ENCODE results near the gene UGT1A4.

The UGT1A4 gene

DNA sequence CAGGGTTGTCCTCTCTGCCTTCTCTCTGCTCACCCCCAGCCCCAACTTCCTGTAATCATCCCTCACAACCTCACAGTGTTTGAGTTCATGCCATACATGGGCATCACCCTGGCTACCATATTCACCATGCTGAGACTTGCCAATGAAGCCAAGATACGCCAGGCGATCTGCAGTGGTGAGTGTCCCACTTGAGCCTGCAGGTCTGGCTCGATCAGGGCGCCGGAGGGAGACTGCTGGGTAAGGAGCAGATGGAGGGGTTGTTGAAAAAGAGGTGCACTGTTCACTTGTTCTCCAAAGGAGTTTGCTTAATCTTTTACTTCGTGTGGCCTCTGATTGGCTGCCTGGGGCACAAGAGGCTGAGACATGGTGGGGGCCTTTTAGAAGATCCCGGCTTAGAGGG lies 74.2 kb downstream of the UGT1A4 start:
- DNase-seq = no peak

DNA sequence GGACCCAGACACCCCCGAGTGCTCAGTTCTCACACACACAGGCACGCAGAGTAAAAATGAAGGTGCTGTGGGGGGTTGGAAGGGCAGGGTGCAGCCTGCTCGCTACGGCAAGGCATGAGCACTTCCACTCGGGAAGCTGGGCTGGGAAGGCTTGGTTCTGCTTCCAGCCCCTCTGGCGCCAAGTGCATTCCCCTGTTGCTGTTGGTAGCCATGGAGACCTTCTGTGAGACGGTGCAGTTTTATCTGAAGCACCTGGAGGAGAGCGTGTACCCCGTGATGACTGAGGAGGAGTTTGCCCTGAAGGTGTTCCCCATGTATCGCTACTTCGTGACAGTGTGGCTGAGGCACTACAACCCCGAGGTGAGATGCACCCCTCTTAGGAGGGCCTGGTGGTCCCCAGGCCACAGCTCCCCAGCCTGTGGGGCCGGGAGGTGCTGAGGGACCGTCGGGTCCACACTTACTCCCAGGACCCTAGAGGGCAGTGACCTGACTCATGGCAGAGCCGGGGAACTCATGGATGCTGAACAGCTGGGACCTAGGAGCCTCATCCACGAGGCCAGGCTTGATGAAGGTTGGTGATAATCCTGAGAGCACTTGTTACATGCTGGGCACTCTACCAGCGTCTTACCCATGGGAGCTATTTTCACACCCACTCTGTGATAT lies 75.1 kb downstream of the UGT1A4 start:
- DNase-seq = no peak

DNA sequence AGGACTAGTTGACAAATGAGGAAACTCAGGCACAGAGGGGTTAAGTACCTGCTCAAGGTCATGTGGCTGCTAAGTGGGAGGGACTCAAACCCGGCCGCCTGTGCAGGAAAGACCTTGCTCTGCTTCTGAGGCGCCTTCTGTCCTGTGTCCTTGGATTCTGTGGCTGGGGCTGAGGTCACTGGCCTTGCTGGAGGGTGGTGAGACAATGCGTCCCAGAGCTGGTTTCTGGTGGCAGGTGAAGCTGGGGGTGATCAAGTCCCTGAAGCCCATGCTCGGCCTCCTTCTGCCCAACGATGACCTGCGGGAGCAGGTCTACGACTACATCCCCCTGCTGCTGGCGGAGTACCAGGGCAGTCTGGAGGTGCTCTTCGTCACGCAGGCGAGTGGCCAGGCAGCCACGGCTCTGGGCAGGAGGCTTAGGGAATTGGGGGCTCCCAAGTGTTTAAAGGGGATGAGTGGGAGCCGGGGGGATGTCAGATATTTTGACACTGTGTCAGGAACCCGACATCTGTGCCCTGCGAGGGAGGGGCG lies 75.7 kb downstream of the UGT1A4 start:
- DNase-seq = no peak

- DNase-seq = no peak
Observed at GRCh38 chr2:233795735-233796171, 77.2 kb downstream of the UGT1A4 start.

- no peak for DNase-seq
Observed at GRCh38 chr2:233796254-233796653, 77.7 kb downstream of the UGT1A4 start.

DNA sequence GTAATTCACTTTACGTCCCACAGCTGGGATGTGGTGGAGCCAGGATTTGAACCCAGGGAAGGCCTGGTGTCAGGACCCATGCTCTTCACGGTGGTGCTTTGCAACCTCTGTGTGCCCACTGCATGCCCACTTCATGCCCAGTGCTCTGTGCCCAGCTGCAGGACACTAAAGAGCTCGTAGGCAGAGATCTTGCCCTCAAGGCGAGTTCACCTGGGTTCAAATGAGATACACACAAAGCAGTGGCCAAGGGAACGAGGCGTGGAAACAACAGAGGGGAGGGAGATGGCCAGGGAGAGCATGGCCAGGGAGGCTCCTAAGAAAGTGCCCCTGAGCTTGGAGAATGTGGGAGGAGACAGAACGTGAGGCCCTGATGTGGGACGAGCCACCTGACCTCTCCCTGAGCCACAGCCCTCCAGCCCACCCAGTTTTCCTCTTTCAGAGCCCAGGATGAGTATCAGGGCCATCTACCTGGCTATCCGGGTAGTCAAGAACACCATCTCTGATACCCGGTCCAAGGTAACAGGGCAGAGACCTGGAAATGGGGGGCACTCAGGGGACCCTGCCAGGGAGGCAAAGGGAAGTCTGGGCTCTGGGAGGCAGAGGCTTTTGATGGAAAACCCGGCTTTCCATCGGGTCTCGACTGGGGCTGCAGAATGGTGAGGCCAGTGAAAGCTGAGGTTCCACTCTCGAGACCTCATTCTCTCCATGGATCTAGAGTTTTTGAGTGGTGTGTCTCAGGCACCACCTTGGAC lies 80.0 kb downstream of the UGT1A4 start:
- DNase-seq = no peak

DNA sequence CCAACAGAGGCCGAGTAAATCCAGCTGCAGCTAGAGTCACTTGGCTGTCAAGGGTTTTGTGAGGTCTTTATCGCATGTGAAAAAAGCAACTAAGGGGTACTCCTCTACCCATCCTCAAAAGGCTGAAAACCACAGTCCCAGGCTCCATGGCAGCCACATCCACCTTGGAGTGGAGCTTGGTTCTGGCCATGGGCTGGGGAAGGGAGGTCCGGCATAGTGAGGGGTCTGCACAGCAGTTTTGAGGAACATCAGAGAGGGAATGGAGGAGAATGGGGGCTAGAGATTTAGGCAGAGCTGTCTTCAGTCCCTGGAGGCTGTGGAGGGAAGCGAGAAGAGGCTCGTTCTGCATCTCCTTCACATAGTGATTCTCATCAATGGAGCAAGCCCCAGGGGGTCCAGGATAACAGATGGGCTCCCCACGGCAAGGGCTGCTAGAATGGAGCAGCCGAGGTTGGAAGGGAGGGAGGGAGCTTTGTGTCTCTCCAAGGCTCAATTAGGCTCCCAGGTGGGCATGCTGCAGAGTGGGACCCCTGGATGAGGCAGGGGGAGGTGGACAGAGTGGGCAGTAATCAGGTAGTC lies 80.6 kb downstream of the UGT1A4 start:
- DNase-seq = no peak

DNA sequence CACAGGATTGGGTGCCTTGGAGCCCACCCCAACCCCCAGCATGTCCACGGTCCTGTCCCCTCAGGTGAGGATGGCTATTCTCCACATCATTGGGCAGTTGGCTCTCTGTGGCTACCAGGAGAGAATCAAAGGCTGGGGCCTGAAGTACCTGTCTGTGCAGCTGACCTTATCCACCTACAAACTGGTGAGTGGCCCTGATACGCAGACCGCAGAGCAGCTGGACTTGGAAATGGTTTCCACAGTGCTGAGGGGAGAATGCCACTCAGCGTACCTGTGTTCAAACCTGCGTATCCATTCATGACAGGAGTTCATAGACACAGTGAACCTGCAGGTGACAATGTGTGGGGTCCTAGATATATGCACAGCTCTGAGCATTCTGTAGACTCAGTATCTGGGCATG lies 81.2 kb downstream of the UGT1A4 start:
- DNase-seq = no peak

GRCh38 chr2:233800208-233800607 lies 81.7 kb downstream of the UGT1A4 start:
- DNase-seq = no peak

DNA sequence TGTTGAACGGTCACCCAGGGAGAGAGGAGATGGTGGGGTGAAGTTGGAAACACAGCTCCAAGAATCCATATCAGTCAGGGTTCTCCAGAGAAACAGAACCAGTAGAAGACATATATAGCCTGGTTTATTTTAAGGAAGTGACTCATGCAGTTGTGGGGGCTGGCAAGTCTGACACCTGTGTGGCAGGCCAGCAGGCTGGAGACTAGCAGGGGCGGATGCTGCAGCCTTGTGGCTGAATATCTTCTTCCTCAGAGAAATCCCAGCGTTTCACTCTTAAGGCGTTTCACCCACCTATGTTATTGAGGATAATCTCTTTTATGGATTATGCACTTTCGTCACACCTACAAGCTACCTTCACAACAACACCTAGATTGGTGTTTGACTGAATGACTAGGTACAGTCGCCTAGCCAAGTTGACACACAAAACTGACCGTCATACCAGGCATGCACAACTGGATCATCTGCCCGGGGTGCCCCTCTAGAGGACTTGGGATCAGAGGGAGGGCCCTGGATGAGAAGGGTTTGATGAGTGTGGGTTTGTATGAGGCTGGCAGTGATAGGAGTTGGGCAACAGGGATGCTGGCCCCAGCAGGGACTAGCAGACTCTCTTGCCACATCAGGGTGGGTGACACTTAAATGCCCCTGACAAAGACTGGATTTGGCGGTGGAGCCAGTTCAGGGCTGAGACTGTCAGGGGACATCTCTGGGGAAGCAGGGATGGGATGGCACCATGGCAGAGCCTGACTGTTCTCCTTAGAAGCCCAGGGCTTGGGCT lies 83.0 kb downstream of the UGT1A4 start:
- DNase-seq = no peak

DNA sequence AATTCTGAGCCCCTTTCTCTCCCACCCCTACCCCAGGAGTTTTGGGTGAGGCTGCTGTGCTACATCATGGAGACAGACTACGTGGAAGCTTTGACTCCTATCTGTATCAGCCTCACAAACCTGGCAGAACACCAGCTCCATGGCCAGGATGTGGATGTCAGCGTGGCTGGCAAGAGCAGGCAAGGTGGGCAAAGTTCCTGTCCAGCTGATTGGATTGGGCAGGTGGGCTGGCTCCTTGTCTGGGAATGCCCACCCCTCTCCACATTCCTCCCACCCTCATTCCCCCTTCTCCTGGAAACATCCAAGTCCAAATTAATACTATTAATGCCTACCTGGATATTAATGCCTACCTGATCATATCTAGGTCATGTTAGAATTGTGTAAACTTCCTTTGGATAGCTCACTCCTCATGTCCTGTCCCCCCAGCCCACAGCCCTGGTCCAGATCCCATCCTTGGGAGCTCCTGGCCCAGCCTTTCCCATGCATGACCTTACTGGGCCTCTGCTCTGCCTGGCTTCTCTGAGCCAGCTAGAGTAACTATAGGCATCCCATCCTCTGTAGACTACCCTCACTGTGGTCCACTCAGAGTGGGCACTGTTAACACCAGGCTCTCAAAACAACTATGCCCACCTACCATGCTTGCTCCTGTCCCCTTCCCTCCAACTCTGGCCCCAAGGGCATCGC lies 83.7 kb downstream of the UGT1A4 start:
- DNase-seq = no peak

DNA sequence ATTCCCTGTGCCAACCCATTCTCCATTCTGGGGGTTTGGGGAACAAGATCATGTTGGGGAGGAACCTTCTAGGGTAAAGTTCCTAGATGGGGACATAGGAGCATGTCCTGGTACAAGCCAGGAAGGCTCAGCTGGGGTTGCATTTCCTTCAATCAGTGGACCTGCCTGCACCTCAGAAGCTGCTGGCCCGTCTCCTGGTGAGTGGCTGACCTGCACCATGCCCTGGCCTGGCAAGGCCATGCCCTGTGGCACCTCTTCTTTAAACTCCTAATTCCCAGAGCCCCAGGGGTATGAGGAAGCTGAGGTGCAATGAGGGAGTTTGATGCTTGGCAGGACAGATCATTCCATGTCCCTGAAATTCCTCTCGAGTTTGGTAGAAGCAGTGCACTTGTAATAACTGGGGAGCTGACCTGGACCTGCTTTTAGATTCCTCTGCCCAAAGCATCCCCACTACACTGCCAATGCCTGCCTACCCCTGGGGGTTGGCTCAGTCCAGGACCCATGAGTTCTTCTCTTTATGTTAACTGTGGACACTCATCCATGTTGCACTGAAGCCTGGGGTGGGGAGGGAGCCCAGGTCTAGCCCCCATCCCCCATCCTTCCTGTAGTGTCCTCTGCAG lies 84.9 kb downstream of the UGT1A4 start:
- no peak for DNase-seq

- DNase-seq = no peak
Observed at GRCh38 chr2:233803994-233804393, 85.5 kb downstream of the UGT1A4 start.

GRCh38 chr2:233807215-233807865 lies 88.8 kb downstream of the UGT1A4 start:
- DNase-seq = no peak

DNA sequence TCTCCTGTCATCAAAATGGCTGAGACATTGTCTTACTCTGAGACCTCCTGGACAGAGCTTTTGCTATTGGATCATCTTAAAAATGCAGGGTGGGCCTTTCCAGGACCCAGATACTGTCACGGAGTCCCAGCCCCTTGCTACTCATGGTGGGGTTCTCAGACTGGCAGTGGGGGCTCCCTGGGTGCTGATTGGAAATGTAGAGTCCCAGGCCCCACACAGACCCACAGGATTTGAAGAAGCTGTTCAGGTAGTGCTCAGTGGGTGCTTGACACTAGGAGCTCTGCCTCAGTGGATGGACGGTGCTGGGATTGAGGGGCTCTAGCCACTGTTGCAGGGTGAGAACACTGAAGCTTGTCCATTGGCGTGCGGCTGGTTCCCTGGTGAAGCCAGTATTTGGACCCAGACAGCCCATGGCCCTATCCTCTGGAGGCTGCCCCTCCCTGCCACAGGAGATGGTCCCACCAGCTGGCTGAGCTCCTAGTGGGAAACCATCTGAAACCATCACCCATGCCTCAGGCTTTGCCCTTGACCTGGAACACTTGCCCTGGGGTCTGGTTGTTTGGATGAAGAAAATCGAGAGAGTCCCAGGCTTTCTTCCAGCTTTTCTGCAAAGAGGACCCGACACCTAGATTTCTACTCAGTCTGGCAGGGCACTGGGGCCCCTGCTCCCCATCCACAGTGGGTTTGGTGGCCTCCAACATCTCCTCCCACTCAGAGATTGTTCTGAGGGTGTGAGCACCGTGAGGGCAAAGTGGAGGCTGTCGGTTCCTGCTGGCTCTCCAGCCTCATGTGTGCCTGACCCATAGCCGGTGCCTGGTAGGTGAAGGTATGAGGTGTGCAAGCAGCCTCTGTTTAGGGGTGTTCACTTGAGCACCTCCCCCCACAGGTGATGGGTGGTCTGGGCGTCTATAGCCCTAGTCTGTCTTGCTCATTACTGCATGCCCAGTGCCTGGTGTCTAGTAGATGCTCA lies 89.7 kb downstream of the UGT1A4 start:
- no peak for DNase-seq

DNA sequence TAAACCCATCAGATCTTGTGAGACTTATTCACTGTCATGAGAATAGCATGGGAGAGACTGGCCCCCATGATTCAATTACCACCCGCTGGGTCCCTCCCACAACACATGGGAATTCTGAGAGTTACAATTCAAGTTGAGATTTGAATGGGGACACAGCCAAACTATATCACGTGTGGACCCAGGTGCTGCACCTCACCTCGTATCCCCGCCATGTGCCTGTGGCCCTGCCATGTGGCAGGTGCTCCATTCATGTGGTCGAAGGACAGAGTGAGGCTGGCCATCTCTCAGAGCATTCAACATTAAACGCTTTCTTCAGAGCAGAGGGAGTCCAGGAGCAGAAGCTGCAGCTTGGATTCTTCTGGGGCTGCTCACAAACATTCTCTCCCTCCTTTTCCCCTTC lies 91.8 kb downstream of the UGT1A4 start:
- no peak for DNase-seq

GRCh38 chr2:233811087-233811486 lies 92.6 kb downstream of the UGT1A4 start:
- no peak for DNase-seq

DNA sequence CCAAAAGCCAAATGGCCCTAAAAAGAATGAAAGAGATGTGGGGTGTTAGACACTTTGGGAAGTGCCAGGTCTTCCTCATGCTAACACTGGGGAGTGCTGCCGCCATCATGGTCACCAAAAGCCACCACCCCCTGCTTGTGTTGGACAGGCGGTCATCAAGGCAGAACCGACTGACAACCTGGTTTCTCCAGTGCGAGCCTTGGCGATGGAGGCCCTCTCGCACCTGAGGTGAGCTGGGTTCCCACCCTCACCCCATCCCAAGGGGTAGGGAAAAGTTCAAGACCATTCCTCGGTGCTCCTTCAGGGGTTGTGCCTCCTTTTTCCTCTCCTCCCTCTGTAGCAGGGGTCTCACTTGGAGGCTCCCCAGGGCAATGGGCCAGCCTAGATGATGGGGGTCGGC lies 93.2 kb downstream of the UGT1A4 start:
- no peak for DNase-seq

DNA sequence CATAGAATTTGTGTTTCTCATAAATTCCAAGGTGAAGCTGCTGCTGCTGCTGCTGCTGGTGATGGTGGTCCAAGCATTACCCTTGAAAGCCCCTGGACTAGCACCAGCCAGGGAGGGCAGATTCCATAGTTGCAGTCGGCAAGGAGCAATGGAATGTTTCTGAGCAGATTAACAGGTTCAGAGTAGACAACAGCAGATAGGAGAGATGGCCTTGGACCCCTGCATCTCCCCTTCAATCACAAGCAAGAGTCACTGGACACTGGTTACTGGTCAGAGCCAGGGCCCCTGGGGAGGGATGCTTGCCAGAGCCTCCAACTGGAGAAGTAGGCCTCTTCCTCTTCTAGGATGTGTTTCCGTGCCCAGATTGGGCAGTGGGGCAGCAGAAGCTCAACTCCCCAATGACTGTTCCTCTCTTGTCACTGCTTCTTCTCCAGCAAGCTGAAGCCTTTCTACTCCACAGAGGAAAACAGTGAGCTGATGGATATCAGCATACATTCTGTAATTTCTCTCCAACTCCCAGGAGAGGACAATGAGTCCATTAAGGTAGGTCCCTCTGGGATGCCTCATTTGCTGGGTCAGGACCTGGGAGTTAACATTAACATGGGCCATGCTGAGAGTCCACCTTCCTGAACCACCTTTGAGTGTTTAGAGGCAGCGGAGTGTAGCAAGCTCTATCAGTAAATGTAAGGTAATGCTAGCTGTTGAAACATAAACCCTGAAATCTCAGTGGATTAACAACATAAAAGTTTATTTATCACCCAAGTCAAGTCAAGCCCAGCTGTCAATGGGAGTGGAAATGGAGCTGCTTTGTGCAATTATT lies 94.9 kb downstream of the UGT1A4 start:
- DNase-seq = no peak
